NCI-H524 treated with DMSO at 0.1 percent for 48 hours (cell line): ENCODE measurements around the gene SPACA6.
"Not testable (repeated sequence)": the region's sequence is repeated elsewhere in the genome, so short reads cannot be mapped to it uniquely, and the experiment has no call there.

Source experiments
- DNase-seq: peaks from one replicate; lab custom pipeline; 2025; lab: John Stamatoyannopoulos, UW

Gene SPACA6

DNA sequence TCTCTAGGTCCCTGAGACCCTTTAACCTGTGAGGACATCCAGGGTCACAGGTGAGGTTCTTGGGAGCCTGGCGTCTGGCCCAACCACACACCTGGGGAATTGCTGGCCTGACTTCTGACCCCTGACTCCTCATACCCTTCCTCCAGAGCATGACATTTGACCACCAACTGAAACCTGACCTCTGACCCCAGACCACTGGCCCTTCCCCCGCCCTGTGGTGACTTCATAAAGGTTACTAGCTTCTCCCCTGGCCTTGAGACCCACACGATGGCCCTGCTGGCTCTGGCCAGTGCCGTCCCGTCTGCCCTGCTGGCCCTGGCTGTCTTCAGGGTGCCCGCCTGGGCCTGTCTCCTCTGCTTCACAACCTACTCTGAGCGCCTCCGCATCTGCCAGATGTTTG lies at the start of gene SPACA6:
SPACA6 (plus strand) TSS at position 71 of the 400 bp plus-strand sequence; CDS start at position 268, 197 bp downstream.
- DNase-seq, result no peak

GRCh38 chr19:51644636-51645271 lies 48.4 kb upstream of the SPACA6 start:
- no peak for DNase-seq

- not testable (repeated sequence) for DNase-seq
Observed at GRCh38 chr19:51646730-51647129, 46.4 kb upstream of the SPACA6 start, which contains the start of gene SIGLEC14. TSS of gene SIGLEC14 (minus strand) at chr19:51646825. CDS start at chr19:51646759, 66 bp downstream.

- no peak for DNase-seq
Observed at GRCh38 chr19:51647318-51647717, 45.8 kb upstream of the SPACA6 start.

DNA sequence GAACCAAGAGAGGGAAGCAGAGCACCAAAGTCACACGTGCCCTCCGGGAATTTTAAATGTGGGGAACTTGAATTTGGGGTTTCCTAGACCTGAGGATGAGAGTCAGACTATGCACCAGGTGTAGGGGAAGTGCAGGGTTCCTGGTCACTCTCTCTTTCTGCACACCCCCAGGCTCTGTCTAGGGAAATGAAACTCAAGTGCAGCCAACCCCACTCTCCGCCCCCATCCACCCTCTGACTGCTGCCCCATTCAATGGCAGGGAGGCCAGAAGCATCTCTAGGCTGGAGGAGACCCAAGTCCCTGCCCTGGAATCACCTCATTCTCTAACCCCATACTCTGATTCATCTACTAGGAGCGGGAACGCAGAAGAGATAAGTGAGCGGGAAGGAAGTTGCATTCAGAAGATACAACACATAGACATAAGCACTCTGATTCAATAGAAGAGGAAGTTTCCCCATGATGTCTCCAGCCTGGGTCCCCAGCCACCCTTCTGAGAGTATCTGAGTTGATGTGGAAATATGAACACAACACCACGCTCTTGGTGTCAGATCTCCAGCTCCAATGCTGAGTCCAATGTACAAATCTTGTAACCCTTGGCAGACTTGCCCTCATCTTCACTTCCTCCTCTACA lies 41.8 kb upstream of the SPACA6 start:
- DNase-seq, result no peak

DNA sequence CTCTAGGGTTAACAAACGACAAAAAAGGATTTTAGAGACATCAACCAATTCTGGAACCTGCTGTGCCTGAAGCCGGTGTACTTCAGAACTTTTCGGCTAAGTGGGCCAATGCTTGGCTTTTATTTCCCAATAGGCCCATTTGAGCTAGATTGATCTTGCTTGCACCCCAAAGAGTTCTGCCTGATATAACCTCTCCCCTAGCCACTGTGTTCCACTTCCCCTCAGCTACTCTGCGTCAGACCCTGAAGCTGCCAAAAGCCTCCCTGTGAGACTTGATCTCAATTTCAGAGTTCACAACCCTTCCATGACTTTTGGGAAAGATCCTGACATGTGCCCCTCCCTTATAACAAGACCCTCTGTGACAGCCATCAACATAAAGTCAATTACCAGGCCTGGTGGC lies 40.9 kb upstream of the SPACA6 start:
- DNase-seq, result no peak

- no peak for DNase-seq
Observed at GRCh38 chr19:51653162-51653561, 40.0 kb upstream of the SPACA6 start.

DNA sequence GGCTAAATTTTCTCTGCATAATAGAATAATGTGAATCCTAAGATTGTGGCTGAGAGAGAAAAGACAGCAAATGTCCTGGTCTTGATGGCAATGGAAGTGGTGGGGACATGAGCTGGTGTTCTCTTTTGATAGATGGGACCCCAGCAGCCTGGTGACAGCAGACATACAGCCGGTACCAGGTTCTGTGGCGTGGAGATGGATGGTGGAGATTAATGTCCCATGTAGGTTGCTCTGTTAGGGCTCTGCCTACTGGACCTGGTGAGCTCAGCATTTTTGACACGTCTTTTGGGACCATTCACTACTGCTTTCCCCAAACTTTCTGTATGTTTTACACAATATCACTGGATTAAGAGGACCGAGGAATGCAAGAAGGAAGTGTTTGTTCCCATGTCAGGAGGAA lies 38.3 kb upstream of the SPACA6 start:
- DNase-seq, result no peak

DNA sequence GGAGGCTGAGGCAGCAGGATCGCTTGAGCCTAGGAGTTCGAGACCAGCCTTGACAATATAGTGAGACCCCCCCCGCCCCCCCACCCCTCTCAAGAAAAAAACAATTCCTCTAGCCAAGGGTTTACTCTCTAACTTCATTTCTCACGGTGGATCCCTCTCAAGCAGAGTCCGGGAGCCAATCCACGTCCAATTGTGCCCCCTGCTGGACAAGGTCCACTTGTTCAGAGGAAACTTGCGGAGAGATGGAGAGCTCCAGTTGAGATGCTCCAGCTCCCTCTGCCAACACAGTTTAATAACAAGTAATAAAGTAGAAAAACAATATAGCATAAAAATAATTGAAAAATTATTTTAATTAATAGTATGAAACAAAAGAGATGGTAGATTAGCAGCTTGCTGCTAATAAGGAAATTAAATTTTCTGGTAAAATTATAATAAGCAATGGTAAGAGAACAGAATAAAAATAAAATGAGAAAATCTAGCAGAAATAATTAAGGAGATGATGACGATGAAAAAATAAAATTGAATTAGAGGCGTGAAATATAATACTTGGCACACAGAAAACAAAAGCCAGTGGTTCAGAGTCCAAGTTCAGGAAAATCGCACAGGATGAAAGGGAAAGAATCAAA lies 32.0 kb upstream of the SPACA6 start:
- no peak for DNase-seq

DNA sequence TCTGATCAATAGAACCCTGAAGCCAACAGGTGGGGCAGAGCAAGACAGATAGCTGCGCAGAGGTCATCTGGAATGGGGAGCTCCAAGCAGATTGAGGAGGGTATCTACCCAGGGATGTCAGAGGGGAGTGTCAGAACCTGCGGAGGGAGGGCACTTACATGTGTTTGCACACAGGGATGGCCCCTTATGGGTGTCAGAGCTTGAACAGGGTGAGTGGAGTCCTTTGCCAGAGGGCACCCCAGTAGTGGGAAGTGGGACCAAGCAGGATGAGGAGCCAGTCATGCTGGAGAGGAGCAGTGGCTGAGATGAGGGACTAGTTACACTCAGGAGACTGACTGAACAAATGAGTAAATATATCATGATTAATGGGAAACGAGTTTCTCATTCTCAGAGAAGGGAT lies 29.5 kb upstream of the SPACA6 start:
- DNase-seq, result no peak

DNA sequence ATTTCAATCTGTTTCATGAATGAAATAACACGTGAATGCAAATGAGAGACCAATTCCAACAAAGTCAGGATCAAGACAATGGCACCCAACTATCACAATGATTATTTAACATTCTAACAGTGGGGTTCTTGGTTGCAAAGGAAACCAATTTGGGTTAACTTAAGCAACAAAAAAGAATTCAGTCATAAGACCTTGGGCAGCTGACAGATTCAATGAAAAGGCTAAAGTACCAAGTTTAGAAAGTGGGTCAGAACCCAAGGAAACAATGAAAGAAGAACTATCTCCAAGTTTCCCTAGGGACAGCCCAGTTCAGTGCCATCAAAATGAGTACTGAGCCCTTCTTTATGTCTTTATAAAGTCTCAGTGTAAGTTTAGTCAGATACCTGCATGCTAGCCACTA lies 29.0 kb upstream of the SPACA6 start:
- no peak for DNase-seq

GRCh38 chr19:51664997-51665396 lies 28.1 kb upstream of the SPACA6 start:
- no peak for DNase-seq

DNA sequence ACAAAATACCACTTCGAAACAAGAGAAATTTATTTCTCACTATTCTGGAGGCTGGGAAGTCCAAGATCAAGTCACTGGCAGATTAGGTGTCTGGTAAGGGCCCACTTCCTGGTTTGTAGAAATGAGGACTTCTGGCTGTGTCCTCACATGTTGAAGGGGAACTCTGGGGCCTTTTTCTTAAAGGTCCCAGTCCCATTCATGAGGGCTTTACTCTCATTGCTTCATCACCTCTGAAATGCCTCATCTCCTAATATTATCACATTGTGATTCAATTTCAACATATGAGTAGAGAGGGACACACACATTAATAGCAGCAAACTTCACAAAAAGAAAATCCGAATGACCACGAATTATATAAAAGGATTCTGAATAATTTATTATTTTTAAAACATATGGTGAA lies 24.9 kb upstream of the SPACA6 start:
- DNase-seq, result no peak

GRCh38 chr19:51675911-51676565 lies 17.1 kb upstream of the SPACA6 start:
- DNase-seq, result not testable (repeated sequence)

DNA sequence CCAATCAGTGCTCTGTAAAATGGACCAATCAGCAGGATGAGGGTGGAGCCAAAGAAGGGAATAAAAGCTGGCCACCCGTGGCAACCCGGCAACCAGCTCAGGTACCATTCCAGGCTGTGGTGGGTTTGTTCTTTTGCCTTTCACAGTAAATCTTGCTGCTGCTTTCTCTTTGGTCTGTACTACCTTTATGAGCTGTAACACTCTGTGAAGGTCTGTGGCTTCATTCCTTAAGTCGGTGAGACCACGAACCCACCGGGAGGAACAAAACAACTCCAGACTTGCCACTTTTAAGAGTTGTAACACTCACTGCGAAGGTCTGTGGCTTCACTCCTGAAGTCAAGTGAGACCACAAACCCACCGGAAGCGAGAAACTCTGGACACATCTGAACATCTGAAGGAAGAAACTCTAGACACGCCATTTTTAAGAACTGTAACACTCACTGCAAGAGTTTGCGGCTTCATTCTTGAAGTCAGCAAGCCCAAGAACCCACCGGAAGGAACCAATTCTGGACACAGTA lies 16.5 kb upstream of the SPACA6 start:
- DNase-seq, result no peak

DNA sequence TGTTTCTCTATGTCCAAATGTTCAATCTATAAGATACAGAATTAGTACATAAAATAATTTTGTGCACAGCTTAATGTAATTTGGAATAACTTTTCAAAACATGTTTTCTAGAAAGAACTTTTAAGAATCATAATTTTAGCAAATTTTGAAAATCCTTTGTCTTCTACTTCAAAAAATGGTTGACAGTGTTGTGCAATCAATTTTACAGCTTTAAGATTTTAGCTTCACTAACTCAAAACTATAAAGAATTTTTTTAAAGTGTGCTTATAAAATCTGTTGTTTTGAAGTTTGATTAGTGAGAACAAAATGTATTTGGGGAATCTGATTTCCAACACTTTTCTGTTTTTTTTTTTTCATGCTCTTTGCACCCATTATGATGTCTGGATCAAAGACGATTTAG lies 12.7 kb upstream of the SPACA6 start:
- DNase-seq, result no peak

GRCh38 chr19:51681286-51681941 lies 11.7 kb upstream of the SPACA6 start:
- DNase-seq, result no peak

GRCh38 chr19:51686171-51686570 lies 7.0 kb upstream of the SPACA6 start:
- DNase-seq, result no peak

DNA sequence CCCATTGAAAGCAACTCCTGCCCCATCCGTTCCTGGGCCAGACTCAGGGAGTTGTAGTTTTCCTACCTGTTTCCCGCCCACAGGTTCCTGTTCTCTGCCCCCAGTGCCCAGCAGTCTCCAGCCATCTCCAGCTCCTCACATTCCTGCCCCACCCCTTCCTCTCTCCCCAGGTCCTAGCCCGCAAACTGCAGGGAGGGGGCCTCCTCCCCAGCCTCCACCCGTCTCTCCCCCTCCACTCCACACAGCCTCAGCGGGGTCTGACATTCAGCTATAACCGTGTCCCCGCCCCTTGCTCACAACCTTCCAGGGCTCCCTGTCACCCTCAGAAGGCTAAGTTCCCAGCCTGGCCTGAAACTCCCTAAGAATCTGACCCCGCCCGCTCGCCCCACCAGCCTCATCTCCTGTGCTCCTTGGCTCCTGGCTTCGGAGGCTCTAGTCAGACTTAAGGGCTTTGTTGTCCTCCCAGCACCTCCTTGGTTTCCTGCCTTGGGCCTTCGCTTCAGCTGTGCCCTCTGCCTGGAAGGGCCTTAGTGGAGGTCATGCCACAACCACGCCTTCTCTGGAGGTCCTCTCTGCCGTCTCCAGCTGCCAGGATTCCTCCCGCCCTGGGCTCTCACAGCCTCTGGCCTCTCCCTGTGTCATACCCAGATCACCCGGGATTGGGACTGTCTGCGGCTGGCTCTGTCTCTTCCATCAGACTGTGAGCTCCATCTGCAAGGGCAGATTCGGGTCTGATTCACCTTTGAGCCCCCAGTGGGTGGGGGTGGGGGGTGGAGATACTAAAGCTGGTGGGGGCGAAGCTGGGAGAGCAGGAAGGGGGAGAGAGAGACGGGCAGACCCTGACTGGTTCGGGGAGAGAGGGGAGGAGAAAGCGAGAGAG lies 5.1 kb upstream of the SPACA6 start:
- DNase-seq, result no peak

GRCh38 chr19:51688671-51689571 lies 4.2 kb upstream of the SPACA6 start:
- no peak for DNase-seq
